ENCODE results near the gene ZNF280C.
A peak's percentile ranks its signal among the peaks of the same experiment; 100 is the strongest.

The ZNF280C gene

GRCh38 chrX:130174045-130174704 lies 94.5 kb downstream of the ZNF280C start:
- Histone ChIP-seq H3K79me2 (ENCODE audit: insufficient read depth, low read depth) (no peaks in the 10 kb centered on the region), H2AFZ (ENCODE audit: low read depth) (peak overlapping the region; percentile 45)
- no peak for TF ChIP-seq CTCF (conservative IDR thresholded peaks at IDR 0.05; ENCODE audit: low read depth, low read length)

GRCh38 chrX:130173190-130173895 lies 95.4 kb downstream of the ZNF280C start:
- no peaks in the 10 kb centered on the region for H4K20me1 ChIP-seq (ENCODE audit: insufficient read depth)
- peaks cover 72% of the 10 kb centered on the region for H3K4me1 ChIP-seq (ENCODE audit: low read depth, poor library complexity, severe bottlenecking)
- no peaks in the 10 kb centered on the region for H3K27me3 ChIP-seq (ENCODE audit: insufficient read depth, low read depth)
- peak overlapping the region; percentile 92 for H3K27ac ChIP-seq
- no peaks in the 10 kb centered on the region for H3K36me3 ChIP-seq (ENCODE audit: insufficient read depth)
- no peak for TF ChIP-seq CTCF (conservative IDR thresholded peaks at IDR 0.05; ENCODE audit: low read depth, low read length)
- H3K79me2 ChIP-seq (ENCODE audit: insufficient read depth, low read depth), result no peaks in the 10 kb centered on the region
- H2AFZ ChIP-seq (ENCODE audit: low read depth), result peak overlapping the region; percentile 45
- peak overlapping the region; percentile 52 for H3K4me2 ChIP-seq
- H3K9ac ChIP-seq, result peak overlapping the region; percentile 37; the same call in 1 of the 2 replicates
- no peak overlapping the region for H3K4me3 ChIP-seq (IDR thresholded peaks at IDR 0.05; ENCODE audit: insufficient read depth, low read depth, low read length)

More at GRCh38 chrX:130174045-130174704, 94.5 kb downstream of the ZNF280C start:
- Histone ChIP-seq H4K20me1 (ENCODE audit: insufficient read depth) (no peaks in the 10 kb centered on the region), H3K4me3 (IDR thresholded peaks at IDR 0.05; ENCODE audit: insufficient read depth, low read depth, low read length) (no peak overlapping the region), H3K36me3 (ENCODE audit: insufficient read depth) (no peaks in the 10 kb centered on the region), H3K4me1 (ENCODE audit: low read depth, poor library complexity, severe bottlenecking) (peaks cover 70% of the 10 kb centered on the region), H3K27me3 (ENCODE audit: insufficient read depth, low read depth) (no peaks in the 10 kb centered on the region), H3K27ac (peak overlapping the region; percentile 92), H3K4me2 (peak overlapping the region; percentile 52), H3K9ac (peak overlapping the region; percentile 37; the same call in 1 of the 2 replicates)

GRCh38 chrX:130172127-130172845 lies 96.4 kb downstream of the ZNF280C start:
- no peaks in the 10 kb centered on the region for H3K36me3 ChIP-seq (ENCODE audit: insufficient read depth)
- no peaks in the 10 kb centered on the region for H4K20me1 ChIP-seq (ENCODE audit: insufficient read depth)
- no peak for TF ChIP-seq CTCF (conservative IDR thresholded peaks at IDR 0.05; ENCODE audit: low read depth, low read length)
- H3K4me1 ChIP-seq (ENCODE audit: low read depth, poor library complexity, severe bottlenecking), result peaks cover 69% of the 10 kb centered on the region
- H3K9ac ChIP-seq, result peak overlapping the region; percentile 37; the same call in 1 of the 2 replicates
- peak overlapping the region; percentile 92 for H3K27ac ChIP-seq
- H3K4me2 ChIP-seq, result peak overlapping the region; percentile 52; the same call in 1 of the 2 replicates
- H3K4me3 ChIP-seq (IDR thresholded peaks at IDR 0.05; ENCODE audit: insufficient read depth, low read depth, low read length), result no peak overlapping the region
- H3K79me2 ChIP-seq (ENCODE audit: insufficient read depth, low read depth), result no peaks in the 10 kb centered on the region
- no peak overlapping the region; the same call in 1 of the 2 replicates for H2AFZ ChIP-seq (ENCODE audit: low read depth)
- H3K27me3 ChIP-seq (ENCODE audit: insufficient read depth, low read depth), result no peaks in the 10 kb centered on the region

GRCh38 chrX:130171446-130172126 lies 97.1 kb downstream of the ZNF280C start, which contains the start of gene RAB33A:
RAB33A (plus strand) TSS chrX:130171962; CDS start chrX:130172063, 101 bp downstream.
- peak within 1 kb of the TSS; percentile 52 for H3K4me2 ChIP-seq
- TF ChIP-seq CTCF (conservative IDR thresholded peaks at IDR 0.05; ENCODE audit: low read depth, low read length), result no peak
- no peaks in the 10 kb centered on the region for H4K20me1 ChIP-seq (ENCODE audit: insufficient read depth)
- peak within 1 kb of the TSS; percentile 45; the same call in 1 of the 2 replicates for H2AFZ ChIP-seq (ENCODE audit: low read depth)
- peak within 1 kb of the TSS; percentile 37; the same call in 1 of the 2 replicates for H3K9ac ChIP-seq
- peaks cover 67% of the 10 kb centered on the region for H3K4me1 ChIP-seq (ENCODE audit: low read depth, poor library complexity, severe bottlenecking)
- H3K79me2 ChIP-seq (ENCODE audit: insufficient read depth, low read depth), result no peaks in the 10 kb centered on the region
- peak within 1 kb of the TSS; percentile 92 for H3K27ac ChIP-seq
- no peak within 1 kb of the TSS for H3K4me3 ChIP-seq (IDR thresholded peaks at IDR 0.05; ENCODE audit: insufficient read depth, low read depth, low read length)
- H3K36me3 ChIP-seq (ENCODE audit: insufficient read depth), result no peaks in the 10 kb centered on the region
- H3K27me3 ChIP-seq (ENCODE audit: insufficient read depth, low read depth), result no peaks in the 10 kb centered on the region

Measured in KMS-11 (cell line).